IMR-90 (cell line): ENCODE results near the gene MICAL2. TPM values are rescaled to one million over a fixed set of nuclear protein-coding genes. Genes with fewer than 3 reads are reported as not detected.

ENCODE experiments used
- ATAC-seq: fragments of 200-7000 bp; cut with Tn5 transposase; 2 replicates; pipeline ENCODE4 v1.9.1; 2020; ENCODE audit warnings: low read depth, mild to moderate bottlenecking, moderate library complexity
- BruUV-seq: library from RNA; stranded (reverse); fragments of 400-500 nt; replicated peaks from 2 replicates; lab custom pipeline; 2021; lab: Mats Ljungman, UMichigan
- CTCF ChIA-PET: fragments of 300-600 bp; formaldehyde crosslinking; extraction: SDS; loops from one replicate; lab custom pipeline; 2021; ENCODE audit warnings: antibody characterized with exemption; lab: Yijun Ruan, JAX
- POLR2A ChIA-PET: fragments of 300-600 bp; sonication (Branson Sonifier 250); formaldehyde crosslinking; loops from one replicate; lab custom pipeline; 2022; ENCODE audit warnings: antibody characterized with exemption; ENCODE audit not compliant: unreplicated experiment; lab: Charles Lee
- DNase-seq: peaks from one replicate; pipeline ENCODE4 v3.0.0; 2013
- H2AFZ ChIP-seq: replicated peaks from 2 replicates; pipeline ENCODE3; 2013; ENCODE audit warnings: low read length, mild to moderate bottlenecking; ENCODE audit not compliant: poor library complexity
- H2AK5ac ChIP-seq: 2 replicates; pipeline ENCODE4 v1.6.1; 2013; ENCODE audit warnings: low read depth, low read length, inconsistent platforms
- H2AK9ac ChIP-seq: replicated peaks from 2 replicates; pipeline ENCODE3; 2013; ENCODE audit warnings: mild to moderate bottlenecking, low read depth, low read length, moderate library complexity; ENCODE audit not compliant: poor library complexity
- H2BK120ac ChIP-seq: 2 replicates; pipeline ENCODE4 v1.6.1; 2013; ENCODE audit warnings: low read depth, low read length, inconsistent platforms
- H2BK15ac ChIP-seq: 3 replicates; pipeline ENCODE4 v1.6.1; 2013; ENCODE audit warnings: low read depth, low read length, inconsistent platforms
- H2BK20ac ChIP-seq: 2 replicates; pipeline ENCODE4 v1.6.1; 2013; ENCODE audit warnings: low read depth, mild to moderate bottlenecking, inconsistent platforms, low read length, moderate library complexity
- H2BK5ac ChIP-seq: 2 replicates; pipeline ENCODE4 v1.6.1; 2013; ENCODE audit warnings: mild to moderate bottlenecking, low read depth, low read length, inconsistent platforms; ENCODE audit not compliant: poor library complexity, severe bottlenecking
- H3K14ac ChIP-seq: replicated peaks from 2 replicates; pipeline ENCODE4 v1.6.1; 2013; ENCODE audit warnings: low read depth, low read length, inconsistent platforms
- H3K18ac ChIP-seq: 2 replicates; pipeline ENCODE4 v1.6.1; 2013; ENCODE audit warnings: low read depth, low read length, control low read depth
- H3K23ac ChIP-seq: 2 replicates; pipeline ENCODE4 v1.6.1; 2013; ENCODE audit warnings: low read depth, low read length, inconsistent platforms
- H3K27ac ChIP-seq: 2 replicates; pipeline ENCODE4 v1.5.1; 2013; ENCODE audit warnings: mild to moderate bottlenecking, control low read depth, low read length; ENCODE audit not compliant: insufficient read depth
- H3K27me3 ChIP-seq: 2 replicates; pipeline ENCODE4 v1.6.1; 2013; ENCODE audit warnings: low read length; ENCODE audit not compliant: control insufficient read depth, insufficient read depth
- H3K36me3 ChIP-seq: 2 replicates; pipeline ENCODE4 v1.6.1; 2013; ENCODE audit warnings: low read length, mixed read lengths; ENCODE audit not compliant: control insufficient read depth, insufficient read depth
- H3K4ac ChIP-seq: 2 replicates; pipeline ENCODE4 v1.6.1; 2013; ENCODE audit warnings: low read depth, low read length, inconsistent platforms
- H3K4me1 ChIP-seq: 2 replicates; pipeline ENCODE4 v1.6.1; 2013; ENCODE audit warnings: low read length, mixed read lengths; ENCODE audit not compliant: control insufficient read depth, insufficient read depth
- H3K4me2 ChIP-seq: 2 replicates; pipeline ENCODE4 v1.6.1; 2013; ENCODE audit warnings: low read depth, mild to moderate bottlenecking, control low read depth, low read length, moderate library complexity
- H3K4me3 ChIP-seq: 2 replicates; pipeline ENCODE4 v1.5.1; 2013; ENCODE audit warnings: low read depth, mild to moderate bottlenecking, control low read depth, low read length, moderate library complexity; ENCODE audit not compliant: insufficient read depth
- H3K56ac ChIP-seq: 2 replicates; pipeline ENCODE4 v1.6.1; 2013; ENCODE audit warnings: low read length, inconsistent platforms; ENCODE audit not compliant: insufficient read depth; ENCODE audit errors: extremely low read depth
- H3K79me1 ChIP-seq, 2 experiments: 2 replicates each; pipeline ENCODE4 v1.6.1; 2013; ENCODE audit warnings: low read length in 2 of 2, inconsistent platforms in 1 of 2, low read depth in 1 of 2
- H3K9ac ChIP-seq: 2 replicates; pipeline ENCODE4 v1.6.1; 2013; ENCODE audit warnings: low read depth, low read length, control low read depth
- H3K9me1 ChIP-seq: 2 replicates; pipeline ENCODE4 v1.6.1; 2013; ENCODE audit warnings: low read length, inconsistent platforms; ENCODE audit not compliant: insufficient read depth
- H3K9me3 ChIP-seq: 2 replicates; pipeline ENCODE4 v1.6.1; 2013; ENCODE audit warnings: low read length; ENCODE audit not compliant: control insufficient read depth, insufficient read depth
- H4K20me1 ChIP-seq: 2 replicates; pipeline ENCODE4 v1.6.1; 2013; ENCODE audit warnings: low read length, inconsistent platforms; ENCODE audit not compliant: insufficient read depth
- H4K5ac ChIP-seq: 2 replicates; pipeline ENCODE4 v1.6.1; 2013; ENCODE audit warnings: mild to moderate bottlenecking, low read depth, low read length, control low read depth
- H4K8ac ChIP-seq, 2 experiments: 2 replicates each; pipeline ENCODE4 v1.6.1; 2013; ENCODE audit warnings: low read depth in 2 of 2, low read length in 2 of 2, control low read depth in 1 of 2, inconsistent platforms in 1 of 2
- H4K91ac ChIP-seq: 2 replicates; pipeline ENCODE4 v1.6.1; 2013; ENCODE audit warnings: low read depth, low read length, inconsistent platforms; ENCODE audit not compliant: insufficient read depth
- MAZ ChIP-seq: IDR thresholded peaks from 2 replicates; pipeline ENCODE4 v1.6.1; 2012; ENCODE audit warnings: low read depth, mild to moderate bottlenecking, low read length, improper control_type of control experiment, moderate library complexity, borderline replicate concordance
- SMC3 ChIP-seq: fragments of 150-350 bp; IDR thresholded peaks from 2 replicates; pipeline ENCODE4 v1.6.1; 2016; ENCODE audit warnings: low read depth, mild to moderate bottlenecking, antibody characterized with exemption, low read length, moderate library complexity
- WGBS, 2 experiments: methylation state at CpG; one replicate each; pipeline versions ENCODE4 v1.1.5 to v1.1.7; 2013; ENCODE audit warnings: missing lambda C conversion rate in 2 of 2; ENCODE audit not compliant: insufficient read length in 1 of 2; ENCODE audit errors: extremely low coverage in 2 of 2; 5-methylcytosine and 5-hydroxymethylcytosine counted together
- dilution Hi-C: fragments of 300-500 bp; cut with HindIII; formaldehyde crosslinking; loops from one replicate; pipeline ENCODE4 v1.14.3; 2018; ENCODE audit warnings: low sequenced_read_pairs; ENCODE audit not compliant: unreplicated experiment
- in situ Hi-C: fragments of 300-500 bp; cut with MboI; formaldehyde crosslinking; loops from 3 replicates; pipeline ENCODE4 v1.14.3; 2019; ENCODE audit warnings: low sequenced_read_pairs, inconsistent platforms, mixed read lengths
- intact Hi-C: fragments of 100-400 bp; cut with micrococcal nuclease; formaldehyde crosslinking; loops from 2 replicates; pipeline ENCODE4 v1.10.0; 2022
- polyA plus RNA-seq, 3 experiments: library from polyadenylated mRNA; depleted of rRNA; stranded (reverse); fragments of >200 nt; gene quantifications; 2 replicates each; pipeline ENCODE4 v1.2.3, GENCODE V29; 2012; ENCODE audit warnings: low replicate concordance in 1 of 3
- total RNA-seq: library from RNA; depleted of rRNA; stranded (reverse); fragments of >200 nt; gene quantifications from 2 replicates; pipeline ENCODE4 v1.2.3, GENCODE V29; 2012
- TF ChIP-seq, protein P1 (sequence below): fragments of 150-350 bp; IDR thresholded peaks from 2 replicates; pipeline ENCODE4 v1.6.1; 2016; ENCODE audit warnings: low read depth, mild to moderate bottlenecking, low read length, moderate library complexity, borderline replicate concordance

MICAL2 gene
- total and polyA plus RNA-seq, 2 of the 4 experiments (the other 2 are of a cell fraction) = 170 to 336 TPM

- peaks cover 8% of the 10 kb centered on the region for H3K4me1 ChIP-seq
- H3K4ac ChIP-seq = peak overlapping the region; percentile 36; the same call in 1 of the 2 replicates
- CTCF ChIA-PET = no interaction called here
- POLR2A ChIA-PET = no interaction called here
- H3K9me3 ChIP-seq = no peaks in the 10 kb centered on the region; the same call in 1 of the 2 replicates
- H2AFZ ChIP-seq = no peak overlapping the region
- no peak overlapping the region for H4K5ac ChIP-seq
- H2AK9ac ChIP-seq = no peak overlapping the region
- H2BK15ac ChIP-seq = peak overlapping the region; percentile 80; the same call in 1 of the 3 replicates
- no peak overlapping the region for H2BK5ac ChIP-seq
- peak overlapping the region; percentile 65; the same call in 1 of the 2 replicates for H2BK120ac ChIP-seq
- H2AK5ac ChIP-seq = peak overlapping the region; percentile 66
- no peak overlapping the region for H3K18ac ChIP-seq
- no peaks in the 10 kb centered on the region for H3K27me3 ChIP-seq
- peaks cover 3% of the 10 kb centered on the region for H3K9me1 ChIP-seq
- H4K20me1 ChIP-seq = no peaks in the 10 kb centered on the region
- H3K4me3 ChIP-seq = no peak overlapping the region
- DNase-seq = no peak
- no peak for ATAC-seq
- TF ChIP-seq SMC3 = no peak
- TF ChIP-seq, protein P1, sequence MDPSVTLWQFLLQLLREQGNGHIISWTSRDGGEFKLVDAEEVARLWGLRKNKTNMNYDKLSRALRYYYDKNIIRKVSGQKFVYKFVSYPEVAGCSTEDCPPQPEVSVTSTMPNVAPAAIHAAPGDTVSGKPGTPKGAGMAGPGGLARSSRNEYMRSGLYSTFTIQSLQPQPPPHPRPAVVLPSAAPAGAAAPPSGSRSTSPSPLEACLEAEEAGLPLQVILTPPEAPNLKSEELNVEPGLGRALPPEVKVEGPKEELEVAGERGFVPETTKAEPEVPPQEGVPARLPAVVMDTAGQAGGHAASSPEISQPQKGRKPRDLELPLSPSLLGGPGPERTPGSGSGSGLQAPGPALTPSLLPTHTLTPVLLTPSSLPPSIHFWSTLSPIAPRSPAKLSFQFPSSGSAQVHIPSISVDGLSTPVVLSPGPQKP = no peak
- TF ChIP-seq MAZ = no peak
- no peak overlapping the region for H3K56ac ChIP-seq
- peak overlapping the region; percentile 51; the same call in 1 of the 2 replicates for H2BK20ac ChIP-seq
- H3K14ac ChIP-seq = no peak overlapping the region
- H4K91ac ChIP-seq = peak overlapping the region; percentile 54; the same call in 1 of the 2 replicates
- no peak overlapping the region for H3K9ac ChIP-seq
- no peak overlapping the region for H3K4me2 ChIP-seq
- no TSS peak for BruUV-seq
- in situ Hi-C loops = no loop called here
- H3K27ac ChIP-seq = no peak overlapping the region
- intact Hi-C loops = no loop called here
- peaks cover 0 to 3% of the 10 kb centered on the region in 2 experiments; a peak in 1 of 4 replicates for H3K79me1 ChIP-seq
- no peaks in the 10 kb centered on the region for H3K36me3 ChIP-seq
- peak overlapping the region in 1 of 2 experiments; percentile 50; a peak in 1 of 4 replicates for H4K8ac ChIP-seq
- no peak overlapping the region for H3K23ac ChIP-seq
- dilution Hi-C loops = no loop called here
- 89% methylated on average over 3 of the region's 9 CpGs; no CpG with 5 or more reads in 1 of the 2 experiments for WGBS, 2 experiments
Measured at GRCh38 chr11:12061851-12062560, 48.4 kb upstream of the MICAL2 start.
